AG09319 (cell line): Measurements from ENCODE around the gene FXN.

ENCODE experiments used
- DNase-seq: peaks from one replicate; pipeline ENCODE4 v3.0.0-alpha.2; 2010; ENCODE audit warnings: low read depth; ENCODE audit errors: extremely low read depth
- TF ChIP-seq, protein P1 (sequence below): IDR thresholded peaks from 2 replicates; pipeline ENCODE4 v1.5.1; 2011; ENCODE audit warnings: low read depth, mild to moderate bottlenecking, inconsistent platforms, low read length, moderate library complexity

The FXN gene

DNA sequence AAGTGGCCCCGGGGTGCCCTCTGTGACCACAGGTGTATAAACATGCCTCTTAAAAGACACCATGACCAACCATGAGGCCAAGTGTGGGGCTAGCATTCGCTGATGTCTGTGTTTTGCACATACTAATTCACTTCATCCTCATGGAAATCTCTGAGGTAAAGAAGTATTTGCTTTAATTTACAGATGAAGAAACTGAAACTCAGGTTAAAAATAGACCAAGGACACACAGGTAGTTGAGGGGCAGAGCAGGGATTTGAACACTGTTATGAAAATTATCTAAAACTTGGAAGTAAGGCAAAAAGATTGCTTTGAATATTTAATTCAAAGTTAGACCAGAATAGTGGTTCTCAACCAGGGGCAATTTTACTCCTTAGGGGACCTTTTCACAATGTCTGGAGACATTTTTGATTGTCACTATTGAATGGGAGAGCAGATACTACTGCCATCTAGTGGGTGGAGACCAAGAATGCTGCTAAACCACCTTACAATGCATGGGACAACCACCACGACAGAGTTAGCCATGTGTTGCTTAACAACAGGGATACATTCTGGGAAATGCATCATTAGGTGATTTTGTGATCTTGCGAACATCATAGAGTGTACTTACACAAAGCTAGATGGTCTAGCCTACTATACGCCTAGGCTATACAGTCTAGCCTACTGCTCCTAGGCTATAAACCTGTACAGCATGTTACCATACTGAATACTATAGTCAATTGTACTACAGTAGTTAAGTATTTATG lies 8.0 kb upstream of the FXN start:
- DNase-seq = no peak
- TF ChIP-seq, protein P1, sequence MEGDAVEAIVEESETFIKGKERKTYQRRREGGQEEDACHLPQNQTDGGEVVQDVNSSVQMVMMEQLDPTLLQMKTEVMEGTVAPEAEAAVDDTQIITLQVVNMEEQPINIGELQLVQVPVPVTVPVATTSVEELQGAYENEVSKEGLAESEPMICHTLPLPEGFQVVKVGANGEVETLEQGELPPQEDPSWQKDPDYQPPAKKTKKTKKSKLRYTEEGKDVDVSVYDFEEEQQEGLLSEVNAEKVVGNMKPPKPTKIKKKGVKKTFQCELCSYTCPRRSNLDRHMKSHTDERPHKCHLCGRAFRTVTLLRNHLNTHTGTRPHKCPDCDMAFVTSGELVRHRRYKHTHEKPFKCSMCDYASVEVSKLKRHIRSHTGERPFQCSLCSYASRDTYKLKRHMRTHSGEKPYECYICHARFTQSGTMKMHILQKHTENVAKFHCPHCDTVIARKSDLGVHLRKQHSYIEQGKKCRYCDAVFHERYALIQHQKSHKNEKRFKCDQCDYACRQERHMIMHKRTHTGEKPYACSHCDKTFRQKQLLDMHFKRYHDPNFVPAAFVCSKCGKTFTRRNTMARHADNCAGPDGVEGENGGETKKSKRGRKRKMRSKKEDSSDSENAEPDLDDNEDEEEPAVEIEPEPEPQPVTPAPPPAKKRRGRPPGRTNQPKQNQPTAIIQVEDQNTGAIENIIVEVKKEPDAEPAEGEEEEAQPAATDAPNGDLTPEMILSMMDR = peak; percentile 85

DNA sequence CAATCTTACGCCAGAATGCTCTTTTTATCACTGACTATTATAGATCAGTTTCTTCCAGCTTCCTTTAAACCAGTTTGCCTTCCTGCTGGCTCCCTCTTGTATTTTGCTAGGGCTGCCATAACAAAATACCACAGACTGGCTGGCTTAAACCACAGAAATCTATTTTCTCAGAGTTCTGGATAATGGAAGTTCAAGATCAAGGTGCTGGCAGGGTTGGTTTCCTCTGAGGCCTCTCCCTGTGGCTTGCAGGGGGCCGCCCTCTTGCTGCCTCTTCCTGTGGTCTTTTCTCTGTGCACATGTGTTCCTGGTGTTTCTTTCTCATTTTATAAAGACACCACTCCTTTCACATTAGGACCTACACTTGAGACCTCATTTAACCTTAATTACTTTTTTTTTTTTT lies 6.8 kb upstream of the FXN start:
- TF ChIP-seq, protein P1 = no peak
- DNase-seq = no peak

DNA sequence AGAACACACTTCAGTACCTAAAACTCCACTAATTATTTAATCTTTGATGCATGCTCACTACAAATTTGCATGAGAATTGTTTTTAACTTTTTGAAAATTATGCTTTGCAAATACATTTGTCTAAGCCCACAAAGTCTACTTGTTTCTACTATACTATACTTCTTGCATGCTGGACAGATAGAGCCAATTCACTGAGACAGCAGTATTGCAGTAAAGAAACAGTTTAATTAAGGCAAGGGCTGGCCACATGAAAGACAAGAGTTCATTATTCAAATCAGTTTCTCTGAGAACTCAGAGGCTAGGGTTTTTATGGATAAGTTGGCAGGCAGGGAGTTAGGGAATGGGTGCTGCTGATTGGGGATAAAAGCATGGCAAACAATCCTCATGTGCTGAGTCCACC lies 6.0 kb upstream of the FXN start:
- TF ChIP-seq, protein P1 = no peak
- no peak for DNase-seq

DNA sequence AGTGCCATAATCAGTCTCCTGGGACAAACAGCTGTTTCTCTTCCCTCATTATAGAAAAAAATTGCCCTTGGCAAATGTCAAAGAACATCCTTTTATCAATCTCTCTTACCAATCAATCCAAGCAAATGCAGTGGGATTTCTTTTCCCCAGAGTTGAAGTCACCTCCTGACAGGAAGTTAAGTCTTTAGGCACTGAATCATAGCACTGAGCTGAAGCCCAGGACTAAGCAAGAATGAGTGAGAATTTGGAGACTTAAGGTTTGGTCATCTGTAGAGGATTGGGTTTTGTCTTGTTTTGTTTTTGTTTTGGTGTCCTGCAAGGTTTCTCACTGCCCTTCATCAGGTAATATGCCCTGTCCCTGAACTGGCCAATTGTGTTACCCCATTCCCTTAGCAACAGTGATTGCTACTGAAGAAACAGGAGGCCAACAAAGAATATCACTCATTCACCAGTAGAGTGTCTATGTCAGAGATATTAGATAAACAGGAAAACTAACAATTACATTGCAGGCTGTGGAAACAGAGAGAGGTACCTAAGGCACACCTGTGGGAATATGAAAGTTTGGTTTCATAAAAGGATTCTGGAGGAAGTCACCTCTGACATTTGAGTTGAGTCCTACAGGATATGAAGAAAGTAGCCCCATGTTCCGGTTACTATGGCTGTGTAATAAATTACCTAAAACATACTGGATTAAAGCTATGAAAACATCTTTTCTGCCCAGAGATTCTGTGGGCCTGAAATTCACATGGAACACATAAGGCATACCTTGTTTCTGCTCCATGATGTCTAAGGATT lies 4.5 kb upstream of the FXN start:
- TF ChIP-seq, protein P1 = no peak
- no peak for DNase-seq

DNA sequence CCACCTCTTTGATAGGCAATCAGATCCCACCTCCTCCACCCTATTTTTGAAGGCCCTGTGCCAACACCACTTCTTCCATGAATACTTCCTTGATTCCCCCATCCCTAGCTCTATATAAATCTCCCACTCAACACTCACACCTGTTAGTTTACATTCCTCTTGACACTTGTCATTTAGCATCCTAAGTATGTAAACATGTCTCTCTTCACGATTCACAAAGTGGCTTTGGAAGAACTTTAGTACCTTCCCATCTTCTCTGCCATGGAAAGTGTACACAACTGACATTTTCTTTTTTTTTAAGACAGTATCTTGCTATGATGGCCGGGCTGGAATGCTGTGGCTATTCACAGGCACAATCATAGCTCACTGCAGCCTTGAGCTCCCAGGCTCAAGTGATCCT lies 1.5 kb upstream of the FXN start:
- no peak for DNase-seq
- TF ChIP-seq, protein P1 = no peak

DNA sequence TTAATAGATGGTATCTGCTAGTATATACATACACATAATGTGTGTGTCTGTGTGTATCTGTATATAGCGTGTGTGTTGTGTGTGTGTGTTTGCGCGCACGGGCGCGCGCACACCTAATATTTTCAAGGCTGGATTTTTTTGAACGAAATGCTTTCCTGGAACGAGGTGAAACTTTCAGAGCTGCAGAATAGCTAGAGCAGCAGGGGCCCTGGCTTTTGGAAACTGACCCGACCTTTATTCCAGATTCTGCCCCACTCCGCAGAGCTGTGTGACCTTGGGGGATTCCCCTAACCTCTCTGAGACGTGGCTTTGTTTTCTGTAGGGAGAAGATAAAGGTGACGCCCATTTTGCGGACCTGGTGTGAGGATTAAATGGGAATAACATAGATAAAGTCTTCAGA lies 757 bp downstream of the FXN start:
- no peak for DNase-seq

More for the DNA sequence above, 757 bp downstream of the FXN start:
- TF ChIP-seq, protein P1 = no peak
